Ovary (tissue), 9 donors: ENCODE results near the gene TBX21. TPM values are rescaled to one million over a fixed set of nuclear protein-coding genes. Genes with fewer than 3 reads are reported as not detected.

Source experiments
- DNase-seq, 5 donors: peaks; one replicate each; pipeline ENCODE4 v3.0.0-alpha.2; 2019 to 2020
- H3K27ac ChIP-seq, 2 donors: fragments of 200-600 bp; one replicate each; pipeline versions ENCODE4 v1.5.1 to v1.8.0; 2019 to 2022
- H3K27me3 ChIP-seq: fragments of 200-600 bp; one replicate; pipeline ENCODE4 v1.8.0; 2022
- H3K36me3 ChIP-seq: fragments of 200-600 bp; sonication (generic); one replicate; pipeline ENCODE4 v1.5.1; 2019
- H3K4me1 ChIP-seq: one replicate; pipeline ENCODE4 v1.8.1; 2013; ENCODE audit warnings: mild to moderate bottlenecking, moderate library complexity; ENCODE audit not compliant: insufficient read depth
- H3K4me3 ChIP-seq: fragments of 200-600 bp; sonication (generic); one replicate; pipeline ENCODE4 v1.5.1; 2017
- H3K9me3 ChIP-seq, 2 donors: fragments of 200-600 bp in 1 of 2; sonication (generic) in 1 of 2; one replicate each; pipeline versions ENCODE4 v1.5.1 to v1.8.1; 2013 to 2019; ENCODE audit warnings: mild to moderate bottlenecking in 1 of 2, moderate library complexity in 1 of 2
- CTCF ChIP-seq, 3 donors: fragments of 450-650 bp in 2 of 3; fragments of 200-600 bp in 1 of 3; IDR thresholded peaks; one replicate each; pipeline versions ENCODE4 v1.5.1 to v1.8.0; 2016 to 2022; ENCODE audit warnings: antibody characterized with exemption in 3 of 3, mild to moderate bottlenecking in 1 of 3
- EP300 ChIP-seq: sonication (generic); formaldehyde crosslinking; IDR thresholded peaks from one replicate; pipeline ENCODE4 v1.6.1; 2017; ENCODE audit warnings: antibody characterized with exemption
- POLR2A ChIP-seq: fragments of 450-650 bp; IDR thresholded peaks from one replicate; pipeline ENCODE4 v1.6.1; 2017; ENCODE audit warnings: antibody characterized with exemption, mild to moderate bottlenecking, moderate library complexity
- WGBS, 3 donors: extraction: QIAGEN DNeasy Blood & Tissue Kit in 1 of 3; methylation state at CpG; one replicate each; pipeline versions ENCODE4 v1.1.5 to v1.1.7; 2013 to 2017; 5-methylcytosine and 5-hydroxymethylcytosine counted together
- intact Hi-C, 4 donors: fragments of 100-400 bp; cut with DNase I; formaldehyde crosslinking; loops; one replicate each; pipeline versions ENCODE4 v1.11.0 to v1.15.1; 2022 to 2023
- polyA plus RNA-seq, 2 donors: library from polyadenylated mRNA; stranded (reverse); fragments of 200-250 nt in 1 of 2; fragments of 350-450 nt in 1 of 2; fragmentation: Illumina TruSeq in 1 of 2; extraction: RNeasy Lipid Tissue Mini Kit (QIAGEN cat#74804) in 1 of 2; gene quantifications; one replicate each; pipeline ENCODE4 v1.2.3, GENCODE V29; 2013 to 2014
- total RNA-seq, 7 donors: library from RNA; depleted of rRNA in 2 of 7; stranded (reverse); fragments of >200 nt in 2 of 7; fragmentation: NEBNext Ultra II Directional in 3 of 7; extraction: Animal tissue kit (Norgen Biotek cat#: 25700) in 3 of 7; gene quantifications; one replicate each; pipeline versions ENCODE4 v1.1.0 to v1.2.4, GENCODE V29; 2016 to 2023
- donor health status: DM: no; HTN: no; CAD: no; lungs with moderate emphysema.
- donor health status: DM: no; HTN: no; CAD: no.
- donor health status: Bipolar disorder and iron deficiency.
- donor health status: DM: yes; HTN: yes; CAD: no.
- donor health status: DM: no; HTN: no; CAD: no.
- donor health status: DM: yes; HTN: yes; CAD: no.

The TBX21 gene
- total and polyA plus RNA-seq, 9 donors: 0.12 to 1.4 (median 0.33) TPM; not detected in 1

DNA sequence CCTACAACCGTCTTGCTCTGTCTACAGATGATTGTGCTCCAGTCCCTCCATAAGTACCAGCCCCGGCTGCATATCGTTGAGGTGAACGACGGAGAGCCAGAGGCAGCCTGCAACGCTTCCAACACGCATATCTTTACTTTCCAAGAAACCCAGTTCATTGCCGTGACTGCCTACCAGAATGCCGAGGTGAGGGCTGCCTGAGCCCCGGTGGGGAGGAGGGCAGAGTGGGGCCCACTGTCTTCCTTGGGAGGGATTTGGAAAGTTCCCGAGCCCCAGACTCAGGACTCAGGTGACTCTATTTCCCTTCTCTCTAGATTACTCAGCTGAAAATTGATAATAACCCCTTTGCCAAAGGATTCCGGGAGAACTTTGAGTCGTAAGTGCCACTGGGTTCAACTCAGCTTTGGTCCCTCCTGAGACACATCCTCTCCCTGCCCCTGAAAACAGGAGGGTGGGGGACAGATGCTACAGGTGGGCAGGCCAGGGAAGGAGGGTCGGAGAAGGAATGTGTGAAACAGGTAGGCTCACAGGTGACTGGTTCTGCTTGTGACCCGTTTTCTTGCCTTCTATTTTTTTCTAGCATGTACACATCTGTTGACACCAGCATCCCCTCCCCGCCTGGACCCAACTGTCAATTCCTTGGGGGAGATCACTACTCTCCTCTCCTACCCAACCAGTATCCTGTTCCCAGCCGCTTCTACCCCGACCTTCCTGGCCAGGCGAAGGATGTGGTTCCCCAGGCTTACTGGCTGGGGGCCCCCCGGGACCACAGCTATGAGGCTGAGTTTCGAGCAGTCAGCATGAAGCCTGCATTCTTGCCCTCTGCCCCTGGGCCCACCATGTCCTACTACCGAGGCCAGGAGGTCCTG is 11.4 kb downstream of the TBX21 start:
- no peak for TF ChIP-seq POLR2A
- TF ChIP-seq CTCF (IDR thresholded peaks at IDR 0.05): no peak
- no peak for TF ChIP-seq EP300
- DNase-seq: no peak
- H3K4me3 ChIP-seq: no peak overlapping the region
- H3K9me3 ChIP-seq: no peaks in the 10 kb centered on the region
- H3K36me3 ChIP-seq: no peaks in the 10 kb centered on the region
- WGBS, 3 donors: 50 to 56% (median 54%) methylated on average over 22 of the region's 22 CpGs
- H3K4me1 ChIP-seq: no peaks in the 10 kb centered on the region
- H3K27ac ChIP-seq: no peak overlapping the region
- intact Hi-C loops: no loop called here
- no peaks in the 10 kb centered on the region for H3K27me3 ChIP-seq

- H3K27ac ChIP-seq: no peak overlapping the region
- intact Hi-C loops: no loop called here
- no peak for TF ChIP-seq CTCF (IDR thresholded peaks at IDR 0.05)
- TF ChIP-seq EP300: no peak
- TF ChIP-seq POLR2A: no peak
- no peaks in the 10 kb centered on the region for H3K4me1 ChIP-seq
- H3K4me3 ChIP-seq: no peak overlapping the region
- DNase-seq: no peak
- H3K9me3 ChIP-seq: no peaks in the 10 kb centered on the region
- H3K36me3 ChIP-seq: no peaks in the 10 kb centered on the region
- H3K27me3 ChIP-seq: no peaks in the 10 kb centered on the region
- WGBS, 3 donors: 55 to 63% (median 59%) methylated on average over 9 to 10 of the region's 10 CpGs
Observed at GRCh38 chr17:47745037-47745380, 12.0 kb downstream of the TBX21 start.

GRCh38 chr17:47751471-47751870 is 18.4 kb downstream of the TBX21 start:
- Histone ChIP-seq H3K36me3 (no peaks in the 10 kb centered on the region), H3K27me3 (no peaks in the 10 kb centered on the region), H3K4me1 (no peaks in the 10 kb centered on the region), H3K9me3 (no peaks in the 10 kb centered on the region), H3K27ac (no peak overlapping the region), H3K4me3 (no peak overlapping the region)
- no peak for TF ChIP-seq EP300
- TF ChIP-seq POLR2A: no peak
- no peak for TF ChIP-seq CTCF (IDR thresholded peaks at IDR 0.05)
- intact Hi-C loops: no loop called here
- no peak for DNase-seq
- WGBS, 3 donors: 81 to 89% (median 86%) methylated on average over 3 of the region's 3 CpGs

- Histone ChIP-seq H3K9me3 (no peaks in the 10 kb centered on the region), H3K36me3 (no peaks in the 10 kb centered on the region), H3K27me3 (no peaks in the 10 kb centered on the region), H3K27ac (no peak overlapping the region), H3K4me1 (no peaks in the 10 kb centered on the region), H3K4me3 (no peak overlapping the region)
- TF ChIP-seq CTCF (IDR thresholded peaks at IDR 0.05) (no peak), EP300 (no peak), POLR2A (no peak)
- intact Hi-C loops: no loop called here
- DNase-seq: no peak
- 19 to 34% (median 29%) methylated on average over 1 of the region's 1 CpG for WGBS, 3 donors
Observed at GRCh38 chr17:47757386-47757785, 24.4 kb downstream of the TBX21 start.
